Measurements from ENCODE around the gene TLCD2. TPM values are rescaled to one million over a fixed set of nuclear protein-coding genes. Genes with fewer than 3 reads are reported as not detected.

TLCD2 gene
- total RNA-seq, 1 experiment from 2014 or later = 2.1 TPM

DNA sequence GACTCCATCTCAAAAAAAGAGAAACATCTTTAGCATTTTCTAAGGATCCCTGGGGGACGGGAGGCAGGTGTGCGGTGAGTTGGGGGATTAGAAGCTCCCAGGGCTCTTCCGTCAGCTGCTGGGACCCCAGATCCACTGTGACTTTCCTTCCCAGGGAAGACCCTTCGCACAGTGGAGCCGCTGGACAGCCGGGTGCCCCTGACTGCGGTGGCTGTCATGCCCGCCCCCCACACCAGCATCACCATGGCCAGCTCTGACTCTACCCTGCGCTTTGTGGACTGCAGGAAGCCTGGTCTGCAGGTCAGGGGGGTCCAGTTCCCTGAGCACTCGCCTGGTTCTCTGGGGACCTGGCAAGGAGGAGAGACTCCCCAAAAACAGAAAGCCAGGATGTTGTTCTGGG lies 25.2 kb upstream of the TLCD2 start:
- Histone ChIP-seq H3K36me3 (ENCODE audit: insufficient read depth, low read length, poor library complexity, severe bottlenecking) (no peaks in the 10 kb centered on the region), H3K9me3 (ENCODE audit: low read depth, low read length, poor library complexity, severe bottlenecking) (no peaks in the 10 kb centered on the region), H3K4me3 (ENCODE audit: low read depth, low read length, poor library complexity, severe bottlenecking) (no peak overlapping the region), H3K27ac (ENCODE audit: low read depth, low read length, poor library complexity, severe bottlenecking) (no peak overlapping the region), H3K4me1 (ENCODE audit: insufficient read depth, low read length, poor library complexity, severe bottlenecking) (peaks cover 18% of the 10 kb centered on the region), H3K27me3 (replicated peaks; ENCODE audit: insufficient read depth, low read depth, low read length, poor library complexity) (no peaks in the 10 kb centered on the region)
- ChIA-PET CTCF (no interaction called here), POLR2A (ENCODE audit: low non-redundant PET) (no interaction called here)
- intact Hi-C loops (cut with micrococcal nuclease; ENCODE audit: unreplicated experiment) = no loop called here
- DNase-seq (ENCODE audit: low spot score) = no peak
- TF ChIP-seq, protein P1, sequence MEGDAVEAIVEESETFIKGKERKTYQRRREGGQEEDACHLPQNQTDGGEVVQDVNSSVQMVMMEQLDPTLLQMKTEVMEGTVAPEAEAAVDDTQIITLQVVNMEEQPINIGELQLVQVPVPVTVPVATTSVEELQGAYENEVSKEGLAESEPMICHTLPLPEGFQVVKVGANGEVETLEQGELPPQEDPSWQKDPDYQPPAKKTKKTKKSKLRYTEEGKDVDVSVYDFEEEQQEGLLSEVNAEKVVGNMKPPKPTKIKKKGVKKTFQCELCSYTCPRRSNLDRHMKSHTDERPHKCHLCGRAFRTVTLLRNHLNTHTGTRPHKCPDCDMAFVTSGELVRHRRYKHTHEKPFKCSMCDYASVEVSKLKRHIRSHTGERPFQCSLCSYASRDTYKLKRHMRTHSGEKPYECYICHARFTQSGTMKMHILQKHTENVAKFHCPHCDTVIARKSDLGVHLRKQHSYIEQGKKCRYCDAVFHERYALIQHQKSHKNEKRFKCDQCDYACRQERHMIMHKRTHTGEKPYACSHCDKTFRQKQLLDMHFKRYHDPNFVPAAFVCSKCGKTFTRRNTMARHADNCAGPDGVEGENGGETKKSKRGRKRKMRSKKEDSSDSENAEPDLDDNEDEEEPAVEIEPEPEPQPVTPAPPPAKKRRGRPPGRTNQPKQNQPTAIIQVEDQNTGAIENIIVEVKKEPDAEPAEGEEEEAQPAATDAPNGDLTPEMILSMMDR (conservative IDR thresholded peaks at IDR 0.05; ENCODE audit: low read depth, low read length) = no peak
- no peak for TF ChIP-seq EZH2 (IDR thresholded peaks at IDR 0.05; ENCODE audit: borderline replicate concordance, low read depth, low read length, poor library complexity, severe bottlenecking)
- BruUV-seq (replicated peaks) = no TSS peak

DNA sequence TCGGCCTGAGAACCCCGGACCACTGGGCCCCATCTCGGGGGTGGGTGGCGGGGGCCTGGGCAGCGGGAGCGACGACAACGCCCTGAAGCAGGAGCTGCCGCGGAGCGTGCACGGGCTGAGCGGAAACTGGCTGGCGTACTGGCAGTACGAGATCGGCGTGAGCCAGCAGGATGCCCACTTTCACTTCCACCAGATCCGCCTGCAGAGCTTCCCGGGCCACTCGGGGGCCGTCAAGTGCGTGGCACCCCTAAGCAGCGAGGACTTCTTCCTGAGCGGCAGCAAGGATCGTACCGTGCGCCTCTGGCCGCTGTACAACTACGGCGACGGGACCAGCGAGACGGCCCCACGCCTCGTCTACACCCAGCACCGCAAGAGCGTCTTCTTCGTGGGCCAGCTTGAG lies 23.6 kb upstream of the TLCD2 start:
- CTCF ChIA-PET = no interaction called here
- H3K9me3 ChIP-seq (ENCODE audit: low read depth, low read length, poor library complexity, severe bottlenecking) = no peaks in the 10 kb centered on the region
- TF ChIP-seq, protein P1 (conservative IDR thresholded peaks at IDR 0.05; ENCODE audit: low read depth, low read length) = no peak
- TF ChIP-seq EZH2 (IDR thresholded peaks at IDR 0.05; ENCODE audit: borderline replicate concordance, low read depth, low read length, poor library complexity, severe bottlenecking) = no peak
- BruUV-seq (replicated peaks) = no TSS peak
- H3K27ac ChIP-seq (ENCODE audit: low read depth, low read length, poor library complexity, severe bottlenecking) = no peak overlapping the region
- POLR2A ChIA-PET (ENCODE audit: low non-redundant PET) = no interaction called here
- peaks cover 18% of the 10 kb centered on the region for H3K4me1 ChIP-seq (ENCODE audit: insufficient read depth, low read length, poor library complexity, severe bottlenecking)
- H3K4me3 ChIP-seq (ENCODE audit: low read depth, low read length, poor library complexity, severe bottlenecking) = no peak overlapping the region
- H3K36me3 ChIP-seq (ENCODE audit: insufficient read depth, low read length, poor library complexity, severe bottlenecking) = no peaks in the 10 kb centered on the region
- DNase-seq (ENCODE audit: low spot score) = no peak
- intact Hi-C loops (cut with micrococcal nuclease; ENCODE audit: unreplicated experiment) = no loop called here
- H3K27me3 ChIP-seq (replicated peaks; ENCODE audit: insufficient read depth, low read depth, low read length, poor library complexity) = no peaks in the 10 kb centered on the region

DNA sequence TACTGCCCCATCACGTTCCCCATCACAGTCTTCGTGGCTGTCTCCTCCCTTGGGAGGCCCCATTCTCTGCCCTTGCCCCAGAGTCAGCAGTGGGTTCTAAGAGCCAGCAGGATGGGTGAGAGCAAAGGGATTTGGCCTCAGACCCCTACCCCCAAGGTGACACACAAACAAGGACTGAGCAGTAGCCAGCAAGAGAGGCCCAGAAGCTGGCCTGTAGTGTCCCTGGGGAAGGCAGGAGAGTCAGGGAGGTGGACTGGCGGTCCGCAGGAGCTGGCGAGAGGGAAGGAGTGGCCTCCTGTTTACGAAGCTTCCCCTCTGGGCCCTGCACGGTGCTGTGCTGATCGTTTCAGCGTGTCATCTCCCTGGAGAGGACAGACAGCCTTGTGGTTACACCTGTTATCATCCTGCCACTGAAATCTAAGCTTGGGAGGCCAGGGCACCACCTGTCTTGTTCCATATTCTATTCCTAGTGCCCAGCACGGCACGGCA lies 22.7 kb upstream of the TLCD2 start:
- H3K9me3 ChIP-seq (ENCODE audit: low read depth, low read length, poor library complexity, severe bottlenecking) = no peaks in the 10 kb centered on the region
- intact Hi-C loops (cut with micrococcal nuclease; ENCODE audit: unreplicated experiment) = no loop called here
- H3K4me3 ChIP-seq (ENCODE audit: low read depth, low read length, poor library complexity, severe bottlenecking) = no peak overlapping the region
- CTCF ChIA-PET = no interaction called here
- H3K27ac ChIP-seq (ENCODE audit: low read depth, low read length, poor library complexity, severe bottlenecking) = no peak overlapping the region
- DNase-seq (ENCODE audit: low spot score) = no peak
- H3K27me3 ChIP-seq (replicated peaks; ENCODE audit: insufficient read depth, low read depth, low read length, poor library complexity) = no peaks in the 10 kb centered on the region
- TF ChIP-seq EZH2 (IDR thresholded peaks at IDR 0.05; ENCODE audit: borderline replicate concordance, low read depth, low read length, poor library complexity, severe bottlenecking) = no peak
- peaks cover 18% of the 10 kb centered on the region for H3K4me1 ChIP-seq (ENCODE audit: insufficient read depth, low read length, poor library complexity, severe bottlenecking)
- BruUV-seq (replicated peaks) = no TSS peak
- H3K36me3 ChIP-seq (ENCODE audit: insufficient read depth, low read length, poor library complexity, severe bottlenecking) = no peaks in the 10 kb centered on the region
- POLR2A ChIA-PET (ENCODE audit: low non-redundant PET) = no interaction called here

DNA sequence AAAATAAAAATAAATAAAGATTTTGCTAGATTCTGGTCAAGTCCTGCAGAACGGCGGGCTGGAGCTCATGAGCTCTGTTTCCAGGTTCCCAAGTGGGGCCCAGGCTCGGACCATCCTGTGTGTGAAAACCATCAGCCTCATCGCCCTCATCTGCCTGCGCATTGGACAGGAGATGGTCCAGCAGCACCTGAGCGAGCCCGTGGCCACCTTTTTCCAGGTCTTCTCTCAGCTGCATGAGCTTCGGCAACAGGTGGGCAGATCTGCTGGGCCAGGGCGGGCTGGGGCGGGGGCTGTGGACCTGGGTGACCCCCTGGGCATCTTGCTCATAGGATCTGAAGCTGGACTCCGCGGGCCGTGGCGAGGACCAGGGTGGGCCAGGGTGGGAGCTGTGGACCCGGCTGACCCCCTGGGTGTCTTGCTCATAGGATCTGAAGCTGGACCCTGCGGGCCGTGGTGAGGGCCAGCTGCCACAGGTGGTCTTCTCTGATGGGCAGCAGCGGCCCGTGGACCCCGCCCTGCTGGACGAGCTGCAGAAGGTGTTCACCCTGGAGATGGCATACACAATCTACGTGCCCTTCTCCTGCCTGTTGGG lies 22.2 kb upstream of the TLCD2 start:
- Histone ChIP-seq H3K4me3 (ENCODE audit: low read depth, low read length, poor library complexity, severe bottlenecking) (no peak overlapping the region), H3K27ac (ENCODE audit: low read depth, low read length, poor library complexity, severe bottlenecking) (no peak overlapping the region), H3K27me3 (replicated peaks; ENCODE audit: insufficient read depth, low read depth, low read length, poor library complexity) (no peaks in the 10 kb centered on the region), H3K9me3 (ENCODE audit: low read depth, low read length, poor library complexity, severe bottlenecking) (no peaks in the 10 kb centered on the region), H3K4me1 (ENCODE audit: insufficient read depth, low read length, poor library complexity, severe bottlenecking) (peaks cover 17% of the 10 kb centered on the region), H3K36me3 (ENCODE audit: insufficient read depth, low read length, poor library complexity, severe bottlenecking) (no peaks in the 10 kb centered on the region)
- CTCF ChIA-PET = no interaction called here
- TF ChIP-seq, protein P1 (conservative IDR thresholded peaks at IDR 0.05; ENCODE audit: low read depth, low read length) = no peak
- TF ChIP-seq EZH2 (IDR thresholded peaks at IDR 0.05; ENCODE audit: borderline replicate concordance, low read depth, low read length, poor library complexity, severe bottlenecking) = no peak
- BruUV-seq (replicated peaks) = no TSS peak
- intact Hi-C loops (cut with micrococcal nuclease; ENCODE audit: unreplicated experiment) = no loop called here
- DNase-seq (ENCODE audit: low spot score) = no peak
- POLR2A ChIA-PET (ENCODE audit: low non-redundant PET) = no interaction called here
